Stimulated activated CD4-positive, alpha-beta T cell treated with anti-CD3 and anti-CD28 coated beads, TNF-alpha, amount 100 ng/mL, for 48 hours (primary cell): Measurements from ENCODE around the gene DLG2.
"Not testable (repeated sequence)": the region's sequence is repeated elsewhere in the genome, so short reads cannot be mapped to it uniquely, and the experiment has no call there.

Experiments
- DNase-seq, 3 donors: peaks; one replicate each; pipeline ENCODE4 v3.0.0-alpha.2; 2020; ENCODE audit warnings: low read depth in 3 of 3

Gene DLG2

DNA sequence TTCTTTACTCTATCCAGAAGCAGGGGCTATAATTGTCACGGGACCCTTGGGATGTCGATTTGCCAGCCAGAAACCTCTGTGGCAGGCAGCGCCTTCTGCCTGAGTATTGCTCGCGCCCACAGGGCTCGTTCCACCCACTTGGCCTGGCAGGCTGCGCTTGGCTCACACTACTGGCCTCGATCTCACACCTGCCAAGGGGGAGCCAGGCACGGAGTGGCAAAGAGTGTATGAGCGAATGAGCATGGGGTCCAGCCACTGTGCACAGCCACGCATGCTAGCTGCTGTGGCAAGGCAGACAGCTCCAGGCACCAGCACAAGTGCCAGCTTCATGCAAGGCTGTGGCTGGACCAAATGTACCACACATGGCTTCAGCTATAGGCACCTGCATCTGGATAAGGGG, 599.8 kb downstream of the DLG2 start:
- DNase-seq, result no peak

DNA sequence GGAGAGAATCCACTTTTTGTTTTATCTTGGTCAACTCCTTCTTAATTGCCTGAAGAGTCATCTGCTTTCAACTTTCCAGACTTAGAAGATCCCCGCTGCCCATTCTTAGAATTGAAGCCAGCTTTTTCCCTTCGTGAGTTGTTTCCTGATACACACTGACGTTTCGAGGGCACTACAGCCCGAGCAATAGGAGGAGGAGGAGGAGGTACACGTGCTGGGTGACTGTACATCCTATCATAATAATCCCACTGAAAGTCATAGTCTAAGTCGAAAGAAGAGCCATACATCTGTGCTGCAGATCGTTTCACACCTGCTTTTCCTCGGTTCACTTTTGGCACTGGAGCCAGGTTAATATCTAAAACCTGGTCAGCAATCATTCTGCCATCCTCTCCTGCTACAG, 606.1 kb downstream of the DLG2 start:
- no peak for DNase-seq

DNA sequence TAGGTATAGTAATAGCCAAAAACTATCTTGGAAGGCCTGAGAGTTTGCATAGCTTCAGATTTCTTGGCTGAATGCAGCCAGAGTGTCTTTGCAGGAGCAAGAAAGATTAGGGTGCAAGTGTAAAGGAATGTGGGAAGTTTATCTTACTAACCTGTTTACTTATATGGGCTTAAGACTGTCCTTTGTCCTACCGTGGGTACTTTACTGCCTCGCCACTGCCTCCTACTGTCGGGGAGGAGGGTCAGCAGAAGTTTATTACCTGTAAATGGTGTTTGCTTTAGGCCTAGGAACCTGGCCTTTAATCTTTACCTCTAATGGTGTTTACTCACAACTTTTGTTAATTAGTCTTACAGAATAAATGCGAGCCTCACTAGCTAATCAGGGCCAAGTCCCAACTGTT, 633.8 kb downstream of the DLG2 start:
- DNase-seq, result no peak

DNA sequence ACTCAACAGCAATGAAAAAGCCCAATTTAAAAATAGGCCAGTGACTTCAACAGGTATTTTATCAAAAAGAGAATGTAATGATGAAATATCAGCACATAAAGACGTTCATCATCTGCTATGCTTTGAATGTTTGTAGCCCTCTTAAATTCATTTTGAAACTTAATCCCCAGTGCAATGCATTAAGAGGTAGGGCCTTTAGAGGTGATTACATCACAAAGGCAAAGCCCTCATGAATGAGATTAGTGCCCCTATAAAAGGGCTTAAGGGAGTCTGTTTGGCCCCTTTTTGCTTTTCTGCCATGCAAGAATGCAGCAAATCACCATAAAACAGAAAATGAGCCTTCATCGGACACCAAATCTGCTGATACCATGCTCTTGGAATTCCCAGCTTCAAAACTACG, 637.0 kb downstream of the DLG2 start:
- no peak for DNase-seq

DNA sequence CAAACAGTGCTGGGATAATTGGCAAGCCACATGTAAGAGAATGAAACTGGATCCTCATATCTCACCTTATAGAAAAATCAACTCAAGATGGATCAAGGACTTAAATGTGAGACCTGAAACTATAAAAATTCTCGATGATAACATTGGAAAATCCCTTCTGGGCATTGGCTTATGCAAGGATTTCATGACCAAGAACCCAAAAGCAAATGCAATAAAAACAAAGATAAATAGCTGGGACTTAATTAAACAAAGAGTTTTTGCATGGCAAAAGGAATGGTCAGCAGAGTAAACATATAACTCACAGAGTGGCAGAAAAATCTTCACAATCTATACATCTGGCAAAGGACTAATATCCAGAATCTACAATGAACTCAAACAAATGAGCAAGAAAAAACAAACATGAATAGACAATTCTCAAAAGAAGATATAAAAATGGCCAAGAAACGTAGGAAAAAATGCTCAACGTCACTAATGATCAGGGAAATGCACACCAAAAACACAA, 639.4 kb downstream of the DLG2 start:
- not testable (repeated sequence) for DNase-seq

DNA sequence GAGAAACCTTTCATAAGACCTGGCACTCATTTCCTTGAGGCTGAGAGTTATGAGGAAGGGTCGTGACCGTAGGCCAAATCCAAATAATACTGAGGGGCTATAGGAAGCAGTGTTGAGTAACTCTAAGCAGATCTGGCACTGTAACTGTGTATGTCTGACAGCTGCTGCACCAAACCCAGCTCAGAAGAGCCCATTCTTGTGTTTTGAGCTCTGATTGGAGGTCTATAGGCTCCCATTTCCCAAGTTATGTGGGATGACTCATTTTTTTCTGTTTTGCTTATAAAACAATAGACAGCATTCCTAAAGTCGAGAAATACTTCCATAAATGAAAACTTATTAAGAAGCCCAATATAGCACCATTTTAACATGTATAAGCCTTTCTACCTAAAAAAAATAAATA, 645.8 kb downstream of the DLG2 start:
- DNase-seq, result no peak

DNA sequence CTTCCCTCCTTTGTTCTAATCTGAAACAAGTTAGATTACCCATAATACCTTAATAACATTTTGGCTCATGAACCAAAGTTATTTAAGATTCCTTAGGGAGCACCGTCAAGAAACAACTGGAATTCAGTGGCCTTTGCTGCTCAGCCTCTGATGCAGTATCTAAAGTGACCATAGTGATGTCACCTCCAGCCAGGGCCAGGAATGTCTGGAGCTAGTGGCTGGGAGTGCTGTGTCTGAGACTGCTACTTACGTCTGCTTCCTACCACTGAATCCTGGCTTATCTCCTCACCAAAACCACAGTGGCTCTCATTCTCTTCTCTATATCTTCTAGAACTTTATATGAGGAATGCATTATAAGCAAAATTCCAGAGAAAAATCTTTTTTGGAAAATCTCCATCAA, 658.0 kb downstream of the DLG2 start:
- no peak for DNase-seq

DNA sequence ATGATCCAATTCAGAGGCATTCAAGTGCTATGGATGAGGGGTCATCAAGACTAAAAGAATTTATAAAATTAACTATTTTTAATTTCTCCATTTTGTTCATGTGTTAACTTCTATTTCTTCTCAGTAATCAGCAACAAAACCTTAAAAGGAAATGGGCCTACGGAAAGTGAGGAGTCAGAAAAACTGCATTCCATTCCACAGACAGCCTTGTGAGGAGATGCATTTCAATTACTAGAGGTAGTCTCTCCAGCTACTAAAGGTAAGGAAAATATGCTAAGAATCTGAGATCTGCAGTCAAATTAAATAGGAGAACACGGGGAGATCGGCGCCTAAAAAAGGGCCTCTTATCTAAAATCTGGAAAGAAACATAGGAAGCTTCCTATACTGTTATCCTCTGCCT, 661.7 kb downstream of the DLG2 start:
- no peak for DNase-seq

DNA sequence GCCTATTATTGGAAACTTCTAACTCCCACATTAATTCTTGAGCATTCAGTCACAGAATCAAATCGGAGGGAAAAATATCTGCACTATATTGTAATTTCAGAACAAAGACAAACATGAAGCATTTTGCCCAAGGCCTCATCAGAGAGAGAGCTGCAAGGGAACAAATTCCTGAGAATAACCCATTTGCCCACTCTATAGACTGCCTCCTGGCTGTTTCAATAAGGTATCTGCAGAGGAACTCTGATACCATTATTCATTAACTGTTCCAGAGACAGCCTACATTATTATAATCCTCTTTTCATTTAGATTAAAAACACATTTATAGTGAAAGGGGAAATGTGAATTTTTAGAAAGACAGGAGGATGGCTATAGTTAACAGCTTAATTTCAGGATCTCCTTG, 663.9 kb downstream of the DLG2 start:
- DNase-seq, result no peak

DNA sequence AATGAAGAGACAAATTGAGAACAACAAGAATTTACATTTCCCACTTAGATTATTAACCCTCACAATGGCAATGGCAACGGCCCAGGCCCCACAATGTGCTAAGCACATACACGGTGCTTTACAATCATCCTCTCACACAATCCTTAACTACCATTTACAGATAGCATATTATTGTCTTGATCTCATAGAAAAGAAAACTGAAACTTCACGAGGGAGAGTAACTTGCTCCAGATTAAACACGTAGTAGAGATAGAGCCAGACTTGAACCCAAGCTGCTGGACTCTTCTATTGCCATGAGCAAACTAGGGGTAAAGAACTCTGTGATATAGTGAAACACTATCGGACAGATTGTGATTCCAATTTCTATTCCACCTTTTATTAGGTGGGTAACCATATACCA, 665.1 kb downstream of the DLG2 start:
- no peak for DNase-seq

DNA sequence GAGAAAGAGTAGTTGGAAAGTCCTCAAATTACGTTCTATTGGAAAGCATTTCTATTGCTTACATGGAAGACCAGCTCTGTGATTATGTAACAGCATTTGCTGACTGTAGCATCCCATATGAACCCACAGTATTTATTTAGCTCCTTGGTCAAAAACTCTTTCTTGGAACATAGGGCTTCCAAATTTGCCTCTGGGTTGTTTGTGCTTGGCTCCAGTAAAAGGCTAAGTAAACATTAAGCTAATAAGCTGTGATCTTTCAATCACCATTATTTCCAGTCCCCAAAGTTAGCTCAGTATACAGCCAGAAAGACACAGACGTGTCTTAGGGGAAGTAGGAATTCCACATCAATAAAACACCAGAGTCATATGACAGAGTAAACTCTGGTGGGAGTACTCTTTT, 668.8 kb downstream of the DLG2 start:
- DNase-seq, result no peak

DNA sequence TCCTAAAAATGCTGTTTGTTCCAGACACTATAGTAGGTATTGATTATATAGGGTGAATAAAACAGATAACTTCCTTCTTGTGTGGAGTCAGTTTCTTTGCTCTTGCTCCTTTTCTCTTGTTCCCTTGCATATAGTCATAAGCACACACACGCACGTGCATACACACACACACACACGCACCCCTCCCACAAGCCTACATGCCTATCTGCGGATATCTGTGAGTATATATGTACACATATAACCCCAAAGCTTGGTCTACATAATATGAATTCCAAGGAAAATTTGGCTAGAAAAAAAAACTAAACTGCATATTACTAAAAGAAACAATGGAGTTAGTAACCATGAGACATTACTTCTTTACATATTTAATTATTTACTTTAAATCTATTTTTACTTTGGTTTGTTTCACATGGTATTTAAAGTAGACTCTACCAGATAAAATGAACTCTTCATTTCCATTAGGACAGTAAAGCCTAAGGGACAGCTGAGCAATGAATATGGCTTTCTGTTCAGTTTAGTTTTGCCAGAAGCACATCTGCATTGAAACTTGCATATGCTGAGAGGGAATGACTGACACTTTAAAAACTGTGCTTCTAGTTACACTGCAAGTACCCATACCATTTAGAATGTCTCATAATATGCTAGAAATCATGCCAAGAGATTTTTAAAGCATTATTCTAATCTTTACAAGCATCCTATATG, 676.4 kb downstream of the DLG2 start:
- no peak for DNase-seq

DNA sequence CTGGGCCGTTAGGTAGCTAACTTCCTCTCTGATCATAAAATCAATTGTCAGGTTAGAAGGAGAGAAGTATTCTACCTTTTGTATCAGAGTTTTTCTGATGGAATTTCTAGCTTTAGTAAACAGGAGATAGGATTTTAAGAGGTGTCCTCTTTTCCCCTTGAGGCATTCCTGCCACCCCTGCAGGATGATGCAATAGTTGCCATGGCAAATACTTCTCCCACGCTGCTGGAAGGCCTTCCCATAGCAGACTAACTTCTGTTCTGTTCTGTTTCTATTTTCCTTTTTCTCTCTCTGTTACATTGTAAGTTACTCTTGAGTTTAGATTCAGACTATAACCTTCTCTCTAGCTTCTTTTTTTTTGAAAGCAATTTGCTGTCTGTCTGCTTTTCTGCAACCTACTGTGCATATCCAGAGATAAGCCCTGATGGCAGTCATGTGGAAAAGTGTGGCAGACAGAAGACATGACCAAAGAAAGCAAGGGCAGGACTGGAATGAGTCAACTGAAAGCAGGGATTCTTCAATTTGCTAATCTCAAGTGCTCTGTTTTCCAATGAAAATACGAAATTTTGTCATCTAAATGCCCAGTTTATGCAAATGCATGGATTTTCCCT, 679.1 kb downstream of the DLG2 start:
- no peak for DNase-seq

DNA sequence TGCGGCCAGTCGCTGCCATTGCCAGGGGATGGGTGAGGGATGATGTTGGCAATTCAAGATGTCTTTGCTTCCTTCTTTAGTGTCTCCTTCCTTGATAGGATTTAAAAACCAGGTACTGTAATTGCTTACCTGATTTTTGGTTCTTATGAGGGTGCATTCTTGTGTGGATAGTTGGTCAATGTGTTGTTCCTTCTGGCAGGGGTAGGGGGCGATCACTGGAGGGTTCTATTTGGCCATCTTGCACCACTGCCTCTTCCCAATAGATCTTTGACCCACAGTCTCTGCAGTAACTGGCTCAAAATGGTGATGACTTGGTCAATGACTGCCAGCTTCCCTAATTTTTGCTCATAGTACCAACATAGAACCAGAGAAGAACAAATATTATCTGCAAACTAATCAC, 680.1 kb downstream of the DLG2 start:
- no peak for DNase-seq

DNA sequence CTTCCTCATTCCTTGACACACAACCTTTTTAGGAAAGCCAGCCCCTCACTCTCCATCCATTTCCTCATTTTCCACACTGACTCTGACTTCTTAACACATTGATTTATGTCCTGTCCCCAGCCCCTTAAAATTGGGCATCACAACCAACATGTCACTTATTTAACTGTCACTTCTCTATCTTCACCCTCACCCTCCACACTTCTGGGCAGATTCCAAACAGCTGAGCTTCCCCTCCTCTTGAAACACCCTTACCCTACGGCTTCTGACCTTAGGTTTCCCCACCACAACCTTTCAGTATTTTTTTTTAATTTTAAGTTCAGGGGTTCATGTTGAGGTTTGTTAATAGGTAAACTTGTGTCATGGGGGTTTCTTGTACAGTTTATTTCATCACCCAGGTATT, 696.3 kb downstream of the DLG2 start:
- no peak for DNase-seq

DNA sequence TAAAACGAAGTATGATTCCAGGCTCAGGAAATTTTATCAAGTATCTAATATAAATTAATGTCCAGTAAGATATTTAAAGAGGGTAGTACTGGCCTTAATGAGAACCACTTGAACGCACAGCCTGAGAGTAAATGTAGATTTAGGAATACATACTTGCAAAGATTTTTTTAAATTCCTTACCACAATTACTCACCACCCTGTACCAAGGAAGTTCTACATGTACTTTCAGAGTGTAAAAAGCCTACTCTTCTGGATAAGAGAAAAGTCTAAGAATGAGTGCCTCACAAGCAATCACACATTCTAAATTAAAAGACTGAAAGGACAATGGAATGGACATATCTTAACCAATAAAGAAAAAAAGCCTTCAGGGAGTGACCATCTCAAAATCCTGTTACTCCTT, 697.4 kb downstream of the DLG2 start:
- no peak for DNase-seq

DNA sequence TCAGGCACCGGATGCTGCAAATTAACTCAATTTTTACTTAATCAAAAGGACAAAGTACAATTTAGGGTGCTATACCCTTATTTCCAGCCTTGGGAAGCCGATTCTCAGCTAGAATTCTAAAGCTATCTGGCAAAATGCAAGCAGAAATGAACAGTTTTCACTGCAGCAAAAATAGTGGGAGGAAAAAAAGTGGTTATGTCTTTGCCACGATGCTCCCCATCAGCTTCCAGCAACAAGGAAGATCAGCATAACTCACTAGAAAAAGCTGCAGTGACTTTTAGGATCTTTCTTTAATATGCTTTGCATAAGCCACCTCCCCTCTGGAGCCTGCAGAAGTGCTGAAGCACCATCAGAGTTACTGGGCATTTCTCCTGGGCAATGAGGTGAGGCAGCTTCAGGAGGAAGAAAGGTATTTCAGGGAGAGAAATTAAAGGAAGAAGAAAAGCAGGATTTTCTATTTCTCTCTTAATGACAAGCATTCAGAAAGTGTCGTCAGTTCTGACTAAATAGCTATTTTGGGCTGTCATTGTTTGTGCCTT, 702.9 kb downstream of the DLG2 start:
- DNase-seq, result no peak

DNA sequence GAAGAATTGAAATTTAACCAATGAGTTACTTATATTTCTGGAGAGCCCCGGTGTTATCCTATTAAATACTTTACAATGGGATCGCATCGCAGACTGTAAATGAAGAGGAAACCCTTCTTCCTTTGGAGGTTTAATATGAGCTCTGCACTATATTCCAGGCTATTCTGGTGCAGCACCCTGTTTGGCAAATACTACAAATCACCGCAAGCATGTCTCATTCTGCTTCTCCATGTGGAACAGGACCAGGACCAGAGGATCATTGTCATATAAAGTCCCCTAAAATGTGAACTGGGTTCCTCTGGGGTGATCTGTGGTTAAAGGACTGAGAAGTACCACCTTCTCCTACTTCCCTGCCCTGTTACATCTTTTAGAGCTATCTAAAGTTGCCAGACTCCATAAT, 703.7 kb downstream of the DLG2 start:
- DNase-seq, result no peak

DNA sequence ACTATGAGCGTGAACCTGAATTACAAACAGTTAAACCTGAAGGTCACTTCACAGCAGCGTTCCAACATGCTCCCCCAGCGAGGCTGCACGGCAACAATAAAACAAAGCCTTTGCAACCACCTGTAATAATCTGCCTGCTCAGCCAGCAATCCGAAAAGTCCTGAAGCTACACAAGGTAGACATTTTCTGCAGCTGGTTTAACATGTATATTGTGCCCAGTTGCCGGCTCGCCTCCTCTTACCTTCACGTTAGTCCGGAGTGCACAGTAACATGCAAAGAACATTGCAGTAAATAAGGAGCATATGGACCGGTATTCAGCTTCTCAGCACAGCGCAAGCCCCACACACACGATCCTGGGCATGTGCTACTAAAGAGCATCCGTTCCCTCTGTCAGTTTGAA, 704.3 kb downstream of the DLG2 start:
- no peak for DNase-seq

DNA sequence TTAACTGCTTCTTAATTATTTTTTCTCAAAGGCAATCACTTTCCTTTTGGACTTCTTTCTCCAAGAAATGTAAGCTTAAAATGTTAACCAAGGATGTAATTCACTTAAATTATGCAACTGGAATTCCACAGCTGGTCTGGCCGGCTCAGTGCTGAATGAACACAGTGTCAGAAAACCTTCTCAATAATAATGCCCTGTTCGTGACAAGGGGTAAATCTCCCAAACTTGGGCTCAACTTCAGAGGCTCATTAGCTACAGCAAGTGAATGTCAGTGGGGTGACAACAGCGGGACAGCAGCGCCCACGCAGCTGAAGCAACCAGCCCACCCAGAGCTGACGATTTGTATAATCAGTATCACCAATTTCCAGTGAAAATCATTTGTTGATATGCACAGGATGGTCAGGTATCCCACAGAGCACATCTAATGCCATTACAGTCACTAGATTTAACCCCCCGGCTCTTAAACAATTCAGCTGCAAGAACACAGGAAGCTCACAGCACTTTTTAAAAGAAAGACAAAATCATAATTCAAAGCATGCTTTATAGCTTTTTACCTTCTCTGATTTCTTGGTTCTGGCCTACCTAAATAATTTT, 704.8 kb downstream of the DLG2 start:
- no peak for DNase-seq

DNA sequence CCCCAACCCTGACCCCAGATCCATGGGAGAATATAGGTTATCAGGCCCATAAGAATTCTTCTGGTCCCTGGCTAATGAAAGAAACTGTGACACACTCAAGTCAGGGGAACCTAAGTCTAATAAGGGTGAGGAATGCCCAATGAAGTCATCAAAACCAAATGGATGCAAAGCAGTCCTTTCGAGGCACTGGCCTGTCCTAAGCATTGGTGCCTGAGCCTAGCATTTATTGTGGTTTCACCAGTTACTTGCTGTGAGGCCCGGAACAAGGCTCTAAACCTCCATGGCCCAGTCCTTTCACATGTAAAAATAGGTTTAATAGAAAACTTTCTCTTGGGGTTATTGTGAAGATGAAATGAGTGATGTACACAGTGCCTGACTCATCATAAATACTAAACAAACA, 712.6 kb downstream of the DLG2 start:
- no peak for DNase-seq

DNA sequence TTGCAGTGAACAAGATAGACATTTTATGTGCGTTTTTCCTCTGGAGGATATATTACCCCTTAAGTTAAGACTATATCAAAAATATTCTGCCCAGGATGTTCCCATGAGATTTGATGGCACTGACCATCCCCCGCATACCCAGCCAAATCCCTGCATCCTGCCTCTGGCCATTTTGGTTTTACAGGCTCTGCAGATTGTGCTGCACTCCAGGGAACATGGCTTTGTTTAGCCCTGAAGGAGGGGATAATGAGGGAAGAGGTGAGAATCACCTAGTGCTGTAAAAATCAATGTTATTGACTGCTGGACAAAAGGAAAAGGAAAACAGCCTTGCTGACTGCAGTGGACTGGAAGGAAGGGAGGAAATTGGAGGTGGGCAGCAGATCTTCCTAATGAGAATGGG, 717.4 kb downstream of the DLG2 start:
- DNase-seq, result no peak

DNA sequence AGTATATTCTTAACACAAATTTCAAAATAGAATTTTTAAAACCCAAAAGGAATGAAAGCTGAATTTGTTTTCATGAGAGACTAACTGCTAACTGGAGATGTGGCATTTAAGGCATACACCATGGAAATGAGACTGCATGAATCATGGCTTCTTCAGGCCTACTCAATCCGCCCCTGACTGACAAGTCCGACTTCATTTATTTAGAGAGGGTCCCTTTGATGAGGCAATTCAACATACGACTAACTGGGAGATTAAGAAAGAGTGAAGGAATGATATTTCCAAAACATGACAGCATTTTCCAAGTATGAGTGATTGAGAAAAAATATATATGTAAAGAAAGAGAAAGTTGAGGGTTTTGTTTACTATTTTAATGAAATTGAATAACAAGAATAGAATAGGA, 720.1 kb downstream of the DLG2 start:
- DNase-seq, result no peak
